ELR (cell line): ENCODE data around the gene ELP4.
"Not testable (repeated sequence)": the region's sequence is repeated elsewhere in the genome, so short reads cannot be mapped to it uniquely, and the experiment has no call there.

Source experiments
- DNase-seq: peaks from one replicate; pipeline ENCODE4 v3.0.0-alpha.2; 2015; ENCODE audit warnings: low read depth

ELP4 gene

DNA sequence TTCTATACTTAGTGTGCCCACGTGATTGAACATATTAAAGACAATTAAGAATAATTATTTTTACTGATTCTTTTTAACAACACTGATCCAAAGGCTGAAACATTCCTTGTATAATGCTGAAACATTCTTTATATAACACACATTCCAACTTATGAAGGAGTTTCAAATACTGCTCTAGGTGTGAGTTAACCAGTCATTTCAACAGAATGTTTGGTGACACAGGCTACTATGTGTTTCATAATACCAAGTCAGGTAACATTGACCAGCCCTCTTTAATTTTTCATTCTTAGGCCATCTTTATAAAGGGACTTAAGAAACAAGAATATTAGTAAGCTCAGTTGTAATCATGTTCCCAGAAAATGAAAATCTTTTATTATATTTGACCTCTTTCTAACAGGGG, 136.6 kb downstream of the ELP4 start:
- peak; percentile 11 for DNase-seq

DNA sequence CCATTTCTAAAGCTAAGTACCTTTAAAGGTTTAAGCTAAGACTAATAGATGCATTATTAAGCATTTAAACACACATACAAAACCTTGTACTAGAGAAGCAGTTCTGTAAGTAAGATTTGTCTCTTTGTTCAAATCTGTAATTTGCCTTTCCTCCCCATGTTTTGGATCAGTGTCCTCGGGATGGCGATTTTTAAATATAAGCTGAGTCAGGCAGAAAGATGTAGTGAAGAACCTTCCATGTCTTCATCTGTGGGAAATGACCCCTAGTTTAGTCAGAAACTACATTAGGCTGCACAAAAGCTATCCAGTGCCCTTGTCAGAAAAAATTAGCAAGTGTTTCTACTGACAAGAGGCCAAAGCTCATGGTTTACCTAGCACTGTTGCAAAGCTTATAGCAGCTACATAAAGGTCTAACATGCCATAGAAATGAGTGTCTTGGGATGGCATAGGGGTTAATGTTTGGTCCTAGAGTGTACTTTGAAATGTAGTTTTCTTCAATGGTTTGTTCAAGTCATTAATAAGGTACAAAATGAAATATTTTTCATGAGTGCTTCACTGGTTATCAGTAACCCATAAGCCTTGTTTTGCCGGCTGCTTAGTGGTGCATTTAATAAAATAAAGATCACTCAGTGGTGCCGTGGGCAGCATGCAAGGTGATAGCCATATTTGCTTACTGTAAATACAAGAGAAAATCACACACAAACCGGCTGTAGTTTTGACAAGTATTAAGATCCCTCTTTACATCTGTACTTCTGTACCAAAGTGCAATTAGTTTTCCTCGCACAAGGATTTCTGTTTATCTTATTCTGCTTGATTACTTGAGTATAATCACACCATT, 139.8 kb downstream of the ELP4 start:
- no peak for DNase-seq

DNA sequence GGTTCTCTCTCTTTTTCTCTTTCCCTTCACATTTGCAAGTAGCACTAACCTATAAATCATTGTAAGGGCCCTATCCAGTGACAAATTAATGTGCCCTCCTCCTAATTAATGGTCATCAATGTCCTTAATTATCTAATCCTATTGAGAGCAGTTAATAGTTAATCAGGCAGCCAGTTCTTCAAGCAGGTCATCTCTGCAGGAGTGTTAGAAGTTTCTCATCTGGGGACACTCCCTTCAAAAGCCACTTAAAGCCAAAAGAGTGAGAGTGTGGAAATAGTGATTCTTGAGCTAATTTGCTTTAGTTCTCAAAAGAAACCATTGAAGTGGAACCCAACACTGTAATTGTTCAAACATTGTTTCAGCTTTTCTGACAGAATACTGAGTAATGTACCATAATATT, 141.6 kb downstream of the ELP4 start:
- DNase-seq: no peak

DNA sequence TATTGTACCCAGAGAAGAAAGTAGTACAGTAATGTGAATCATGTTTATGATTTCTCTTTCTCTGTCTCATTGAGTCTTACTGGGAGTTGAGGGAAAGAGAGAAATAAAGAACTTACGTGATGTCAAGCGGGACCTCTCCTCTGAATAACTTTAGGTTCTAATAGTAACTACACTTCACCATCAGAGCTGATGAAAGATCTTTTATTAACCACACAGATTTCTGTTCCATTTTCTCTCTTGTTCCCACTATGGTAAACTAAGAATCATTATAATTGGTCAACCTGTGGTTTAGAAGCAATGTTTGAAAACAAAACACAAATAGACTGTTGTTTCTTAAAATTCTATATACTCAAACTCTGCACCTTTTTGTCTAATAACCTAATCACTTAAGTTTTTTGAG, 142.3 kb downstream of the ELP4 start:
- no peak for DNase-seq

DNA sequence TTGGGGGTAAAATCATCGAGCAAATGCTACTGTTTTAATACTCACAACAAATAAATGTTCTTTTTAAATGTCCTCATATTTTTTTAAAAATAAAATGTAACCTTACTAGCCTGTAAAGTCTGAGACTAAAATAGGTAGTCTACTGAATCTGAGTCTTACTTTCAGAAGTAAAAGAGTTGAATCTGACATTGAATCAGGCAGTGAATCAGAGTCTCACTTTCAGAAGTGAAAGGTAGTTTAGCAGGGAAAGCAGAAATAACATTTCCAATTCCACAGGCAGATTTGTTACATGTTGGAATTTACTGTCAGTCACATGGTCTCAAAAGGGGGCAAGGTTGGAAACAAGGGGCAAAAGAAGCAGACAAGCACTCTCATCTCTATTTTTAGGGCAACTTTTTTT, 143.0 kb downstream of the ELP4 start:
- DNase-seq: no peak

DNA sequence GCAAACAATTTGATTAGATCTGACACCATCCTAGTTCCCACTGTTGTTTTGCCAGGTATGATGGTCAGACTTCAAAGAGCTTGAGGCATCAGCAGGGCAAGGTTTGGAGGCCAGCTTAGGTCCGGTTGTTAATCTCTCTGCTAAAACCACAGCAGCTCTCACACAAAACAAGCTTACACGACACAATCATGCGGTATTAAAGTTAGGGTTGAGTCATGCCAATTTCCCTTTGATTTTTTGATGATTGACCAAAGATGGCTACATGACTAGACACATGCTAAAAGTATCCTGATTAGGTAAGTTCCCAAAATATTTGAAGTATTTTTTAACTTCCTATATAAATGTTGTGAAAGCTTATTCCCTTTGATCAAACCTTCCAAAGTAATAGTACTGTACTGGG, 145.9 kb downstream of the ELP4 start:
- peak; percentile 88 for DNase-seq

DNA sequence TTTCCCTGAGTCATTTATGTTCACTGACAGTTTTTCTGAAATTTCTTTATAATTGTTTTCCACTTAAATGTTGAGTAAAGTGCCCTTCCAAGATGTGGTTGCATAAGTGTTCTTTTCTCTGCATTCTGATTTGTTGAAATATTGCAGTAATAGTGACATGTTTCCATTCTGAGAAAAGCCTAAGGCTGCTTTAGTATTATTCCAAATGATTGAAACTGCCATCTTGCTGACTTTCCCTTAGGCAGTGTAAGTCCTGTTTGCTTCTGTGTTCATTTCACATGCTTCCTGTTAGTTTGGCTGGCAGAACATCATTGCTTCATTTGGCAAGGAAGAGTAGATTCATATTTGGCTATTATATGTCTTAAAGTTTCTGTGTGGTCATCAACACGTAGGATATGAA, 146.5 kb downstream of the ELP4 start:
- DNase-seq: peak; percentile 38

DNA sequence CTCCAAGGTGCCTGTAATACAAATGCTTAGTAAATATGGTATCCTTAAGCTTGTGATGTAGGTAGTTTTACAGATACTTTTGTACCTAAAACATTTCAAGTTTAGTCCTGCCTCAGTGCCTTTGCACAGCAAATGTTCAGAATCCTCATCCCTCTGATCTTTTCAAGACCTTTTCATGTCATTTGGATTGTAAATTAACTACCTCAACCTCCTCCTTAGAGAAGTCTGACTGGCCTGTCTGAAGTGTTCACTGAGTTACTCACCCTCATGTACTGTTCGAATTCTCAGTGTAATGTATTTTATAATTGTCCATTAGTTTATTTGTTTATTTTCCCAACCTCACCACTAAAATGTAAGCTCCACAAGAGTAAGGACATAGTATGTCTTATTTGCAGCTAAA, 147.5 kb downstream of the ELP4 start:
- DNase-seq: peak; percentile 18

DNA sequence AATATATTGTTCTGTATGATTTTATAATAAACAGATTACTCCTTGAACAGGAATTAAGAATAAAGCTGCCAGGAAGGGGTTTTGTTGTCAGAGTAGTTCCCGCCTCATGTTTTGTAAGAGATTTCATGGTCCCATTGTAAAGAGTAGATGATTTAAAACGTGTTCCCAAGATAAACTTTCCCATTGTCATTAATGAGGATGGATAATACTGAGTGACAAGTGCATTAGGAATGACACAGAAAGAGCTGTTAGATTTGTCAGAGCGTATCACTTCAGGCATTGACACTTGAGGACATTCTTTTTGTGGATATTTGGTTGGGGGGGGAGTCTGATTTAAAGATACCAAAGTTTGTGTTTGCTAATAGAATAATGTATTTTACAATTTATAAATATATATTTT, 154.6 kb downstream of the ELP4 start:
- DNase-seq: no peak

DNA sequence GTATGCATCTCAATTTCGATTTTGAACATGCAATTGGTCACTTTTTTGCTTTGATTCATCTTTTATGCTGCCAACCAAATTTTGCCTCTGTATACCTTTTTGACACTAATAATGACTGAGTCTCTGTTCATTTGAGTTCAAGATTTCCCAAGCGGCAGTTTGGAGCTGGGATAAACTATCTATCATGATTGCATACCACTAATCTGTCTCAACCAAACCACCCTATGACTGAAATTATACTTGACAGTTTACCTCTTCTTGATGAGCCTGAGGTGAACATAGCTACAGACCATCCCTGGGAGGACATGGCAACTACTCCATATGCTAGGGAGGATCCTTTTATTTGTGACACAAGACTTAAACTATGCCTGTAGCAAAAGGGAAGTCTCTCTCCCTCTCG, 155.4 kb downstream of the ELP4 start:
- no peak for DNase-seq

DNA sequence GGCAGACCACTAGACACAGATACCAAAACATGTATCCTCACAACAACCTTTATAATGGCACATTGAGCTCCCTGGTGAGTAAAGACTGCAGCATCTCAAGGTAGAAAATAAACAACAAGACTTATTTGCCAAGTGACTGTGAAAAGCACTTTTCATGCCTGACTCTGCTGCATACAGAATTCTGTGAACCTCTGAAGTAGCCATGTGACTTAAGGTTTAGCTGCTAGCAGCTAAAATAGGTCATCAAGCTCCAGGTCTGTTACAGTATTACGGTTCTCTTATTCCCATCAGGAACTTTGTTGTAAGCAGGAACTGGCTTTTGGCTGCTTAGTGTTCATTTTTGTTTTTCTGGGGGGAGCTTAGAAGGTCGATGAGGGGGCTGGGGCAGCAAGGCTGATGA, 162.1 kb downstream of the ELP4 start:
- DNase-seq: no peak

DNA sequence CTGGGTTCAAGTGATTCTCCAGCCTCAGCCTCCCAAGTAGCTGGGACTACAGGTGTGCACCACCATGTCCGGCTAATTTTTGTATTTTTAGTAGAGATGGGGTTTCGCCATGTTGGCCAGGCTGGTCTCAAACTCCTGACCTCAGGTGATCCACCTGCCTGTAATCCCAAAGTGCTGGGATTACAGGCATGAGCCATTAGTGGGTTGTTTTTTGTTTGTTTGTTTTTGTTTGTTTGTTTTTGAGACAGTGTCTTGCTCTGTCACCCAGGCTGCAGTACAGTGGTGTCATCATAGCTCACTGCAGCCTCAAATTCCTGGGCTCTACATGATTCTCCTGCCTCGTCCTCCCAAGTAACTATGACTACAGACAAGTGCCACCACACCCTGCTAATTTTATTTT, 163.5 kb downstream of the ELP4 start:
- DNase-seq: not testable (repeated sequence)

DNA sequence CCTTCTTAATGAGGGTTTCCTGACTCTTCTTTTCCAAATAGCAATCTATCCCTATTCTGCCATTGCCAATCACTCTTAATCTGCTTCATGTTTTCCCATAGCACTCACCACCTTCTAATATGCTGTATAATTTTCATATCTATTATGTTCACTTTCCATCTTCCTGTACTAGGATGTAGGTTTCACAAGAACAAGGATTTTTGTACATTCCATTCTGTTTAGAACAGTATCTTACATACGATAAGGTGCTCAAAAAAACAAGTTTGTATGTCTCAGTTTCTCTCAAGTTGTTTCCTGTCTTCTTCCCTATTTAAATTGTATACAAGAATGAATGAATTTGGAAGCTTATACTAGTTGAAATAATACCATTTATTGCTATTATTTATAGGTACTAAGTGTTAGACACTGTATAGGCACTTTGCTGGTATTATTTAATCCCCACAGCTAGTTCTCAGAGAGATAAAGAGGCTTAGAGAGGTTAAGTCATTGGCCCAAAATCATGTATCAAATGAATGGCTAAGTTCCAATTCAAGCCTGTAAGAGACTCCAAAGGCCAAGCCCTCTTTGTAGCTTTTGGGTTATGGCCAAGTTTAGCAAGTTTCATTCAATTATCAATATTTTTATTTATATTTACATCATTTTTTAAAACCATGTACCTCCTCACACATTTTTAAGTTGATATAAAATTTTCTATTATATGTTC, 166.9 kb downstream of the ELP4 start:
- DNase-seq: no peak

DNA sequence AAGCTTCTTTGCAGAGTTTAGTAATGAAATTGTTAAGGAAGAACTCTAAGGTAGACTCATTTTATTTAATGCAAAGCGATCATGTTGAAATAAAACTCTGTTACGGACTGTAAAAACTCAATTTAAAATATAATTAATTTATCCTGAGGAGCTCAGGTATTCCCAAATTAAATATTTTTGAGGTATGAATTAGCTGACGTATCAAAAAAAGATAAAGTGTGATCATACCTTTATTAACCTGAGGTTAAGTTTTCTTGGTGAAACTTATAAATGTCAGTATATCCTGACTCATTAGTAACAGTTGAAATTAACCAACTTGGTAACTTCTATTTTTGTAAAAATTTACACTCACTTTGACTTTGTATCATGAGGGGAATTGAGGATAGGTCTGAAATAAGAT, 171.2 kb downstream of the ELP4 start:
- no peak for DNase-seq

DNA sequence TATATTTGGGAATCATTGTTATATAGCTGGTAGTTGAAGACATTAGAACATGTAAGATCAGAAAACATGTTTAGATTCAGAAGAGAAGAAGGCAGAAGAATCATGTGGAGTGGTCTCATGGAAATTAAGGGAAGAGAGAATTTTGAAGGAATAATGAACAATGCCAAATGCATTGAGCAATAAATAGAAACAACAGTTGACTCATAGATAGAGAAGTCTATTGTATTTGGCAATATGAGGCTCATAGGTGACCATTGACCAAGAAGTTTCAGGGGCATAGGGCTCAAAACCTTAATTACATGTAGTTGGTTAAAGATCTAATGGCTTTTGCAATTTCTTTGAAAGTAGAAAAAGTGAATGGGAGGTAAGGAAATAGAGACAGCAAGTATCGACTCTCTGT, 177.7 kb downstream of the ELP4 start:
- DNase-seq: peak; percentile 6

DNA sequence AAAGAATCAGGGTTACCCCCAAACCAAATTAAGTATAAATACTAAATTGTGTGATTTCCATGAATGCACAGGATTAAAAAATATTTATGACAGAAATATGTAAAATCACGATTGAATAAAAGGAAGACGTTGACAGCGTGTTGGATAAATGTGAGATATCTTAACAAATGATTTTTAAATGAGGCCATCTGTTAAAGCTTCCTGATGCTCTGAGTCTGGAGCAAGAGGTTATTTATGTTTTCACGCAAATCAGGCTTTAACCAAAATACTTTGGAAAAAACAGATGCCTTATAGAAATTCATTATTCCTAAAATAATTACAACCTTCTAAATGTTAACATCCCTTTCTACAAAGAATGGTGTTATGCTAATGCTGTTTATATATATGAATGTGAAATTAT, 178.3 kb downstream of the ELP4 start:
- DNase-seq: no peak

DNA sequence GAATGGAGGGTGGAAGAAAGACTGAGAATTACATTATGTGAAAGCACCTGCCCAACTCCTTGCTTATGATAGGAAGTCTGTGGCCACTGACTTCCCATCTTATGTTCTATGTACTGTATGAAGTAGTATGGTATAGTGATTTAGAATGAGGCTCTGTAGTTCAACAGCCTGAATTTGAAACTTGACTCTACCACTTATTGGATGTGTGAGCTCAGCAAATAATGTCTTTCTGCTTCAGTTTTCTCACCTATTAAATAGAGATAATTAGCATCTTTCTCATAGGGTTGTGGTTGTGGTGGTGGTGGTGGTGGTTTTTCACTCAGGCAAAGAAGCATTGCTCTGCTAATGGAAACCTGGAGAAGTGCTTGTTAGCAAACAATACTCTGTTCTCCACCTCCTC, 180.0 kb downstream of the ELP4 start:
- DNase-seq: no peak

DNA sequence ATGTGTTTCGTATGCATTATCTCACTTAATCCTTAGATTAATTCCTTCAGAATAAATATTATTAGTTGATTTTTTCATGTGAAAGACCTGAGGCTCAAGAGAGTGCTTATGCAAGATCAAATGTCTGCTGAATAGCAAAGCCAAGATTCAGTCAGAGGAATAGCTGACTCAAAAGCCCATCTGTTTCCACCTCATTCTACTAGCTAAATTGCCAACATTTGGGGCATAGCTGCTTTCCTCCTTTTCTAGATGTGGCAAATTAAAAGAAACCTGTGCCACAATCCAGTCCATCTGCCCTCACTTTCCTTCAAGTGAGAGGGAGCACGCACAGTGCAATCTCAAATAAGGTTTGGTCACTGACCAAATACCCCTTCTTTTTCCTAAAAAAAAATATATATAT, 180.5 kb downstream of the ELP4 start:
- DNase-seq: no peak

DNA sequence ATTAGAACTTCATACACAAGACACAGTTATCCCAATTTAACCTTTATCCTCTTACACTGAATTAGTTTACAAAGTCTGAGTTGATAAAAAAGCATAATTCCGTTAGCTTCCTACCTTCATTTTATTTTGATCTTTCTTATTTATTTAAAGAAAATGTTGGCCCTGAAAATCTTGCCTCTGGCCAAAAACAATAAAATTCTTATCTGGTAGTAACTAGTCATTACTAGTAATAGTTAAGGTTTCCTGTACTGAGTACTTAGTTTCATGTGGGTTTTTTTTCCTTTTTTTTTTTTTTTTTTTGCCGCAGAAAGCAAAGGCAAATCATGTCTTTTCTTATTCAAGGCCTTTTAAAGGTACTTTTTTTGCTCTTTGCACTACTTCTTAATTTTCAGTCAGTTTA, 180.9 kb downstream of the ELP4 start:
- no peak for DNase-seq

DNA sequence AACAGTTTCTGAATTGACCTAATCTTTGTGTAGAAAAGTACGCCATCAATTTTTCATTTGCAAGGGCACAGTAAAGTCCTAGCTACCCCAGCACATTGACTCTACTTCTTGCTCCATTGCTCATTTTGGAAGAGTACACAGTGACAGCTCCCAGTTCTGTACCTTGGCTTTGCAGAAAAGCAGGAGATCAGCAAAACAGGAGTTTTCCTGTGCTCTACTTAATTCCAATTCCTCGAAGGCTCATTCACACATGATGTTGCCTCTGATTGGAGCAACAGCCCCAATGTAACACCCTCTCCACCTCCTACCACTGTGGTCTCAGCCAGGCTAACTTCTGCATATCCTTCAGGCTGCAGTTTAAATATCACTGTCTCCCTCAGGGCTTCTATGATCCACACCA, 182.9 kb downstream of the ELP4 start:
- DNase-seq: no peak

DNA sequence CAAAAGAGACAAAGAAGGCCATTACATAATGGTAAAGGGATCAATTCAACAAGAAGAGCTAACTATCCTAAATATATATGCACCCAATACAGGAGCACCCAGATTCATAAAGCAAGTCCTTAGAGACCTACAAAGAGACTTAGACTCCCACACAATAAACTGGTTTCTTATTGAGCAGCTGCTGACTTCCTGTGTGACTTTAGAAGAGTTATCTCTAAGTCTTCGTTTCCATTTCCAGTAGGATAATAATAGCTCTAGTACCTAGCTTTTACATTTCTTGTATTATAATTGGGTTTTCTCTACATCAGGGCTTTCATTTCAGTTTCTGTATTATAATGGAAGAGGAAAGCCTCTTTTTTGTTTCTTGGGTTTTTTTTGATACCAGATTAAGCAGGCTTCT, 187.5 kb downstream of the ELP4 start:
- DNase-seq: not testable (repeated sequence)

DNA sequence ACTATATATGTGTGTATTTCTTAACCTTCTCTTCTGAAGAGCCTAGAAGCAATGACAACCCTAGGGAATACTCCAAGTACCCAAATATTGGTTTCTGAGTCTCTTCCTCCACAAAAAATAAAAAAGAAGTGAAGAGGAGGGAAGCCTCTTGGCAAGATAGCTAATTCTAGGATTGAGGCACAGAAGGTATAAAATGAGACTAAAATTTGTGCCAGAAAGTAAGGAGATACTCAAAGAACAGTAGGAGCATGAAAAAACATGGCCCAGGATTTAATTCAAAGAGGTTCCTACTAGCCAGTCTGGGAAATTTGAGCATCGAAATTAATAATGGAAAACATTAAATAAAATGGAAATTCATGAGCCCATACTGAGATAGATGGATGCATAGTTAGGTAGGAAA, 189.5 kb downstream of the ELP4 start:
- DNase-seq: no peak

DNA sequence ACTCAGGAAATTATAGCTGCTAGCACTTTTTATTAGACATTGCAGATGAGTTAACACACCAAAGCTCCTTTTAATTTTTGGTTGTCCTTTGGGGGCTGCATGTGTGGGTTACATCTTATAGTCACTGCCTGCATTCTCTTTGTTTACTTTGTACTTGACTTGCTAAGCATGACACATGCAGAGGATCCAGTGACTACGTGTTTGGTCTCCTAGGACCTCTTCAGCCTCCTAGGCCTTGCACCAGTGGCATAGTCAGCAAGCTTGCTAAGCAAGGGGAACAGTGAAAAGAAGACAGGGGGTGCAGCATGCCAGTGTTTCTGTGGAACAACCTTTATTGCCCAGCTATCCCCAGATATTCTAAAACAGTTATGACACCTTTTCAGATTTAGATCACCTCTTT, 193.4 kb downstream of the ELP4 start:
- peak; percentile 76 for DNase-seq

DNA sequence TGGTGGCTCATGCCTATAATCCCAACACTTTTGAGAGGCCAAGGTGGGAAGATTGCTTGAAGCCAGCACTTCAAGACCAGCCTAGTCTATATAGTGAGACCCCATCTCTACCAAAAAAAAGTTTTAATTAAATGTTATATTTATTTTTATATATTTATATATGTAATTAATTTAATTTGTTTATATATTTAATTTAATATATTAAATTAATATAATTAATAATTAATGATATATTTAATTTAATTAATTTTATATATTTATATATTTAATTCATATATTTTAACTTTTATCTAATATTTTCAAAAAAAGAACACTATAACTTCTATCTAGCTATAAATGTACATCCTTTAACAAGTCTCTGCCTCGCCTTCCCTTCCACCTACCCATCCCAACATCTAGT, 196.8 kb downstream of the ELP4 start:
- no peak for DNase-seq
